Effector CD4-positive, alpha-beta T cell (primary cell): ENCODE data around the gene COPS2.
"Not testable (repeated sequence)": the region's sequence is repeated elsewhere in the genome, so short reads cannot be mapped to it uniquely, and the experiment has no call there.

ENCODE experiments used
- DNase-seq: peaks from one replicate; pipeline ENCODE4 v3.0.0-alpha.2; 2020

COPS2 gene

GRCh38 chr15:49101536-49101935, 53.9 kb downstream of the COPS2 start:
- no peak for DNase-seq

- DNase-seq: no peak
Measured at GRCh38 chr15:49096090-49096750, 59.2 kb downstream of the COPS2 start.

- no peak for DNase-seq
Measured at GRCh38 chr15:49094923-49095322, 60.5 kb downstream of the COPS2 start.

- DNase-seq: no peak
Measured at GRCh38 chr15:49093252-49094105, 61.9 kb downstream of the COPS2 start.

GRCh38 chr15:49088996-49089395, 66.4 kb downstream of the COPS2 start:
- DNase-seq: no peak

DNA sequence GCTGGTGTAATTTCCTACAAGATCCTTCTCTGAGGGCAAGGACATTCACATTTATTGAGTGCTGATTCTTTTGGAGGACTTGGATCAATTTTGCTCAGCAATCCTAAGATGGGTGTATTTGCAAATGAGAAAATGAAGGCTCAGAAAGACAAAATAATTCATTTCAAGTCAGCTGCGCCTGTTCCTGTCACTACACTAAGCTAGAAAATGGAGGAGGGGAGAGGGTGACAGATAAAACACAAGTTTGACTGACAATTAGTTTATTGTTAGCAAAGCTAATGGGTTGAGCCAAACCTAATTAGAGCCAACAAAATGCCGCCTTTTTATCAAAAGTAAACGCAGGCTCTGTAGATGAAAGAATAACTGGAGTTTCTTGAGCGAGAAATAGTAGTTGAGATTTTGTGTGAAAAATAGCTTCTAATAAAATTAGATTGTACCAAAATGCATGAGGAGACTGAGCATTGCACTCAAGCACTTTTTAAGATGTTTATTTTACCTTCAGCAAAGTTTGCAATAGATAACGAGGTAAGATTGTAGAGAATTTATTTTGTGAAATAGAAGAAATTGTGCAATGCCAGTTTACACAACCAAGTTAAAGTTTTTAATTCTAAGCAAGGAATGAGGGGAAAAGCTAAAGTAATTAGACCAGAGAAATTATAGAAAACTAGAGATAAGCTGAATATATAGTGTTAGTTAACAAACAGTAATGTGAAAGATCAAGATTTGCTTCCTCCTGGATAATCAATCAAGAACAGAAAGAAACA, 69.5 kb downstream of the COPS2 start:
- DNase-seq: no peak

GRCh38 chr15:49084285-49084570, 71.2 kb downstream of the COPS2 start:
- no peak for DNase-seq

- no peak for DNase-seq
Measured at GRCh38 chr15:49083401-49084284, 71.8 kb downstream of the COPS2 start.

DNA sequence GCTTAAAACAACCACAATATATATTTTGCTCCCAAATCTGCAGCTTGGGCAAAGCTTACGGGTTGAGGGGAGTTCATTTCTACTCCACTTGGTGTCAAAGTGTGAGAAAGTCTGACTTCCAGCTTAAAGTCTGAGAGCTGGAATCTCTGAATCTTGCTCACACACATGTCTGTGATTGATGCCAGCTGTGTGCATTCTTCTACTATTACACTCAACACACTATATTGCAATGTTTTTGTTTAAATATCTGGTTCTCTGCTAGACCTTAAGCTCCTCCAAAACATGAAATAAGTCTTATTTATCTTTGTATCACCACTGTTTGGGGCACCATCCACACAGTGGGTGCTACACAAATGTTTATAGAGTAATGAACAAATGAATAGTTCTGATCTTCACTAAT, 72.4 kb downstream of the COPS2 start:
- no peak for DNase-seq

DNA sequence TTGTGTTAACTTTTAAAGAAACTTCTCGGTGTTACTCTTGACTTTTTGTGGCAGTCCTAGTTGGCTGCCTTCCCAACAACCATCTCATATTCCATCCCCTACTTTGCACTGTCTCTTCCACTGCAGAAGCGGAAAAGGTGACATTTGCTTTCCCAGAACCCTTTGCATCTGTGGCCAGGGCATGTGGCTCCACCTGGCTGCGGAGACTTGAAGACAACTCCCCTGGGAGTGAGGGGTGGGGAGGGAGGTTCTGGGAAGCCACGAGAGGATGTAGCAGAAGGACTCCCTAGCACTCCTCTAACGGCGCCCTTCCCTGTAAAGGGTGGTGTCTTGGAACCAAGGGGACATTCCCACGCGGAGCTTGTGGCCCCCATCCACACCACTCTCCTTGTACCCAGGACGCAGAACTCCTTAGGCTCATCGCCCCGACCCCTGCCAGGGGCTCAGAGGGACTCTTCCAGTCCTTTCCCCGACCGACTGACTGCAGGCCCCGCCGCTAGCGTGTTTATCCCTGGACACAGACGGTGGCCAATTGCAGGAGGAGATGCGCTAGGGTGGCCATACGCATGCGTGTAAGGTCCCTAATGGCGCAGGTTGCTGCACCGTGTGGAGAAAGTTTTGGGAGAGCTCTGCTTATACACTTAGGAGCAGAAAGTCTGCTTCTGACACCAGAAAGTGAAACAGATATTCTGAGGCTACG, 75.9 kb downstream of the COPS2 start:
- no peak for DNase-seq

DNA sequence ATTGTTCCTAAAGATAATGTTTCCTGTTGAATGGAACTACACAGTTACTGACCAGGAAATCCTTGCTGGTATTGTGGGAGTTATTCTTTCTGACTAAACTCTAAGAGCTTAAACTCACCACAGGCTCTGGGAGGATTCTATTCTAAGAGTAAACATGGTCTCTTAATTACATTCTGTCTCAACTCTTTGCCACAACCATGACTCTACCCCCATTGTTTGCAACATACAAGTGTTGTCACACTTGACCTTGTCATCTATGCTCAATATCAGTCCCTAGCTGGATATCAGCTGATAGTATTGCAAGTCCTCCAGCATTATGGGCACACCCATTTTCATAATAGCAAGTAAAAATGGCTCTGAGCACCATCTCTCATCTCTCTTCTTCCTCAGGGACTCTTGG, 79.5 kb downstream of the COPS2 start:
- no peak for DNase-seq

DNA sequence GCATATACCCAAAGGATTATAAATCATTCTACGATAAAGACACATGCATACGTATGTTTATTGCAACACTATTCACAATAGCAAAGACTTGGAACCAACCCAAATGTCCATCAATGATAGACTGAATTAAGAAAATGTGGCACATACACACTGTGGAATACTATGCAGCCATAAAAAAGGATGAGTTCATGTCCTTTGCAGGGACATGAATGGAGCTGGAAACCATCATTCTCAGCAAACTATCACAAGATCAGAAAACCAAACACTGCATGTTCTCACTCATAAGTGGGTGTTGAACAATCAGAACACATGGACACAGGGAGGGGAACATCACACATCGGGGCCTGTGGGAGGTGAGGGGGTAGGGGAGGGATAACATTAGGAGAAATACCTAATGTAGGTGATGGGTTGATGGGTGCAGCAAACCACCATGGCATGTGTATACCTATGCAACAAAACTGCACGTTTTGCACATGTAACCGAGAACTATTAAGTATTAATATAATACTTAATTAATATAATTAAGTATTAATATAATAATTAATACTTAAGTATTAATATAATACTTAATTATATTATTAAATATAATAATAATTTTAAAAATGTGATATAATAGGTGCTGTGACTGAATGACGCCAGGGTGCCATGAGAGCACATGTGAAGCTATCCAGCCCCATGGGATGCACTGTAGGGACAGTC, 80.7 kb downstream of the COPS2 start:
- DNase-seq: not testable (repeated sequence)
